Liver (tissue), 9 donors: ENCODE results near the gene FGF9. TPM values are rescaled to one million over a fixed set of nuclear protein-coding genes. Genes with fewer than 3 reads are reported as not detected.

ENCODE experiments used
- DNase-seq: peaks from one replicate; pipeline ENCODE4 v3.0.0-alpha.2; 2017; ENCODE audit warnings: low spot score
- H3K27ac ChIP-seq, 2 donors: one replicate each; pipeline ENCODE4 v1.7.0; 2013; ENCODE audit warnings: inconsistent platforms in 2 of 2, low read length in 2 of 2, control low read depth in 1 of 2, low read depth in 1 of 2, mild to moderate bottlenecking in 1 of 2
- H3K27me3 ChIP-seq, 4 donors: one replicate each; pipeline versions ENCODE4 v1.6.1 to v1.7.0; 2013; ENCODE audit warnings: low read length in 3 of 4, inconsistent platforms in 1 of 4, mild to moderate bottlenecking in 1 of 4, moderate library complexity in 1 of 4; ENCODE audit not compliant: control insufficient read depth in 4 of 4, insufficient read depth in 4 of 4
- H3K36me3 ChIP-seq, 4 donors: one replicate each; pipeline versions ENCODE4 v1.6.1 to v1.7.0; 2013; ENCODE audit warnings: low read length in 3 of 4, mild to moderate bottlenecking in 3 of 4, low read depth in 1 of 4, moderate library complexity in 1 of 4; ENCODE audit not compliant: control insufficient read depth in 4 of 4, insufficient read depth in 3 of 4
- H3K4me1 ChIP-seq, 4 donors: one replicate each; pipeline versions ENCODE4 v1.6.1 to v1.7.0; 2013; ENCODE audit warnings: low read length in 3 of 4, mild to moderate bottlenecking in 3 of 4, moderate library complexity in 1 of 4; ENCODE audit not compliant: control insufficient read depth in 4 of 4, insufficient read depth in 4 of 4
- H3K4me3 ChIP-seq, 3 donors: one replicate each; pipeline versions ENCODE4 v1.6.1 to v1.7.0; 2013; ENCODE audit warnings: low read length in 3 of 3, control low read depth in 1 of 3, low read depth in 1 of 3, mild to moderate bottlenecking in 1 of 3
- H3K9ac ChIP-seq, 2 donors: one replicate each; pipeline ENCODE4 v1.7.0; 2013; ENCODE audit warnings: low read length in 2 of 2, mild to moderate bottlenecking in 2 of 2, moderate library complexity in 2 of 2, control low read depth in 1 of 2, low read depth in 1 of 2
- H3K9me3 ChIP-seq, 4 donors: one replicate each; pipeline versions ENCODE4 v1.6.1 to v1.7.0; 2013; ENCODE audit warnings: low read length in 3 of 4; ENCODE audit not compliant: control insufficient read depth in 4 of 4
- ATF3 ChIP-seq: IDR thresholded peaks from 2 replicates; pipeline ENCODE4 v1.6.1; 2016; ENCODE audit warnings: antibody characterized with exemption
- CTCF ChIP-seq: fragments of 150-350 bp; IDR thresholded peaks from 2 replicates; pipeline ENCODE4 v1.5.1; 2017; ENCODE audit warnings: improper control_type of control experiment, low read depth, low read length; ENCODE audit not compliant: missing input control
- EGR1 ChIP-seq, 2 donors: IDR thresholded peaks; 2 replicates each; pipeline ENCODE4 v1.6.1; 2016 to 2018; ENCODE audit warnings: antibody characterized with exemption in 2 of 2, low read depth in 2 of 2
- FOXA1 ChIP-seq: IDR thresholded peaks from 2 replicates; pipeline ENCODE4 v1.6.1; 2016; ENCODE audit warnings: antibody characterized with exemption
- FOXA2 ChIP-seq: IDR thresholded peaks from 2 replicates; pipeline ENCODE4 v1.6.1; 2016; ENCODE audit warnings: antibody characterized with exemption
- GABPA ChIP-seq, 2 donors: IDR thresholded peaks in 1 of 2; conservative IDR thresholded peaks in 1 of 2; 2 replicates each; pipeline ENCODE4 v1.6.1; 2016; ENCODE audit warnings: antibody characterized with exemption in 2 of 2, mild to moderate bottlenecking in 1 of 2, moderate library complexity in 1 of 2
- HNF4G ChIP-seq: IDR thresholded peaks from 2 replicates; pipeline ENCODE4 v1.6.1; 2016; ENCODE audit warnings: antibody characterized with exemption
- JUND ChIP-seq, 2 donors: IDR thresholded peaks; 2 replicates each; pipeline ENCODE4 v1.6.1; 2016; ENCODE audit warnings: antibody characterized with exemption in 2 of 2
- NR2F2 ChIP-seq: IDR thresholded peaks from 2 replicates; pipeline ENCODE4 v1.6.1; 2016; ENCODE audit warnings: antibody characterized with exemption
- RAD21 ChIP-seq, 2 donors: IDR thresholded peaks; 2 replicates each; pipeline ENCODE4 v1.6.1; 2016; ENCODE audit warnings: antibody characterized with exemption in 2 of 2, mild to moderate bottlenecking in 2 of 2
- REST ChIP-seq: IDR thresholded peaks from 2 replicates; pipeline ENCODE4 v1.6.1; 2016; ENCODE audit warnings: antibody characterized with exemption, mild to moderate bottlenecking
- RXRA ChIP-seq, 2 donors: IDR thresholded peaks; 2 replicates each; pipeline ENCODE4 v1.6.1; 2017 to 2018; ENCODE audit warnings: antibody characterized with exemption in 2 of 2, mild to moderate bottlenecking in 1 of 2
- SP1 ChIP-seq: IDR thresholded peaks from 2 replicates; pipeline ENCODE4 v1.6.1; 2018; ENCODE audit warnings: antibody characterized with exemption, mild to moderate bottlenecking
- TAF1 ChIP-seq: conservative IDR thresholded peaks from 2 replicates; pipeline ENCODE4 v1.6.1; 2016; ENCODE audit warnings: antibody characterized with exemption, mild to moderate bottlenecking
- YY1 ChIP-seq: IDR thresholded peaks from 2 replicates; pipeline ENCODE4 v1.6.1; 2016; ENCODE audit warnings: antibody characterized with exemption, mild to moderate bottlenecking
- ZBTB33 ChIP-seq: IDR thresholded peaks from 2 replicates; pipeline ENCODE4 v1.6.1; 2016; ENCODE audit warnings: antibody characterized with exemption
- WGBS: extraction: QIAGEN DNeasy Blood & Tissue Kit; methylation state at CpG from one replicate; pipeline ENCODE4 v1.1.7; 2013; 5-methylcytosine and 5-hydroxymethylcytosine counted together
- polyA plus RNA-seq, 2 donors: library from polyadenylated mRNA; stranded (reverse) in 1 of 2; unstranded in 1 of 2; fragments of 200-250 nt in 1 of 2; fragments of >200 nt in 1 of 2; fragmentation: Nextera tagmentation in 1 of 2; extraction: Ambion mirVana in 1 of 2; gene quantifications; one replicate each; pipeline versions ENCODE4 v1.2.1 to v1.2.3, GENCODE V29; 2013 to 2015
- total RNA-seq, 2 donors: library from RNA; depleted of rRNA; stranded (reverse); fragments of >200 nt; gene quantifications; one replicate each; pipeline ENCODE4 v1.2.3, GENCODE V29; 2014
- donor health status: healthy.
- donor health status: healthy.
- donor health status: healthy.
- donor health status: healthy.
- donor health status: healthy.

Gene FGF9
- total and polyA plus RNA-seq, 4 donors = under 0.01 to 0.05 TPM; not detected in 2

- H3K9me3 ChIP-seq = no peaks in the 10 kb centered on the region
- H3K9ac ChIP-seq = no peak overlapping the region
- no peaks in the 10 kb centered on the region for H3K36me3 ChIP-seq
- WGBS = 40% methylated on average over 6 of the region's 6 CpGs
- no peak overlapping the region for H3K27ac ChIP-seq
- no peaks in the 10 kb centered on the region for H3K4me1 ChIP-seq
- no peak overlapping the region for H3K4me3 ChIP-seq
- no peak for DNase-seq
- peak; percentile 81 to 82 for TF ChIP-seq RAD21 (IDR thresholded peaks at IDR 0.05)
- TF ChIP-seq FOXA2 = no peak
- no peak for TF ChIP-seq RXRA (IDR thresholded peaks at IDR 0.05)
- TF ChIP-seq TAF1 = no peak
- no peak for TF ChIP-seq YY1
- no peak for TF ChIP-seq EGR1 (IDR thresholded peaks at IDR 0.05; ENCODE audit: low read depth in 2 of 2)
- TF ChIP-seq GABPA (IDR thresholded peaks at IDR 0.05 in 1 of 2, conservative IDR thresholded peaks at IDR 0.05 in 1 of 2) = no peak
- TF ChIP-seq ZBTB33 = no peak
- peak; percentile 75 for TF ChIP-seq CTCF
- no peak for TF ChIP-seq JUND (IDR thresholded peaks at IDR 0.05)
- peaks cover 0 to 7% (median 1%) of the 10 kb centered on the region in 4 donors for H3K27me3 ChIP-seq
These were observed 32.3 kb upstream of the FGF9 start for GRCh38 chr13:21638319-21639282.

GRCh38 chr13:21639561-21639960 is 31.3 kb upstream of the FGF9 start:
- no peak overlapping the region for H3K27ac ChIP-seq
- H3K4me3 ChIP-seq = no peak overlapping the region
- H3K9me3 ChIP-seq = no peaks in the 10 kb centered on the region
- WGBS = 78% methylated on average over 5 of the region's 5 CpGs
- DNase-seq = no peak
- H3K36me3 ChIP-seq = no peaks in the 10 kb centered on the region
- no peaks in the 10 kb centered on the region for H3K4me1 ChIP-seq
- H3K27me3 ChIP-seq = peaks cover 0 to 7% (median 1%) of the 10 kb centered on the region in 4 donors
- TF ChIP-seq GABPA (IDR thresholded peaks at IDR 0.05 in 1 of 2, conservative IDR thresholded peaks at IDR 0.05 in 1 of 2) = no peak
- TF ChIP-seq FOXA1 = no peak
- TF ChIP-seq HNF4G = no peak
- no peak for TF ChIP-seq JUND (IDR thresholded peaks at IDR 0.05)
- TF ChIP-seq REST = no peak
- no peak for TF ChIP-seq NR2F2
- TF ChIP-seq YY1 = no peak
- TF ChIP-seq ATF3 = no peak
- TF ChIP-seq CTCF = no peak
- TF ChIP-seq EGR1 (IDR thresholded peaks at IDR 0.05; ENCODE audit: low read depth in 2 of 2) = no peak
- no peak for TF ChIP-seq FOXA2
- no peak for TF ChIP-seq SP1
- TF ChIP-seq RXRA (IDR thresholded peaks at IDR 0.05) = no peak
- no peak overlapping the region for H3K9ac ChIP-seq
